ENCODE measurements around the gene VAMP1. TPM values are rescaled to one million over a fixed set of nuclear protein-coding genes. Genes with fewer than 3 reads are reported as not detected.

VAMP1 gene
- total RNA-seq, 1 experiment from 2014 or later = 10.3 TPM

DNA sequence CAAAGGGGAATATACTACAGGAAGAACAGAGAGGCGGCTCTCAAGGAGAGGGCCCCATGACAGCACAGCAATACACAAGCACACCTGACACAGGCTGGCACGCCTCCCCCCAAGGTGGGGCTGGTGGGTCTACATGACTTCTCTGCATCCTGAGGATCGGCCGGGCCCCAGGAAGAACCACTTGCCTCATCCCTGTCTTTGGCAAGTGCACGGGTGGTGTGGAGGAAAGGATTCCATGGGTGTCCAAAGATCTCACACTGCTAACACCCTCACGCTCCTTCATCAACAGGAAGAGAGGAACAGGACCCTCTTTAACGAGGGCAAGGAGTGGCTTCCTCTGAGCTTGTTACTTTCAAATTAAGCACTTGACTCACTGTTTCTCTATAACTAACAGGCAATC is 7.3 kb downstream of the VAMP1 start:
- Histone ChIP-seq H2BK12ac (ENCODE audit: insufficient read length, low read depth, low read length) (no peak overlapping the region), H4K5ac (ENCODE audit: insufficient read length, low read depth, low read length) (no peak overlapping the region), H3K23ac (ENCODE audit: insufficient read length, low read depth, low read length) (no peak overlapping the region), H3K79me2 (ENCODE audit: insufficient read depth, low read length) (no peaks in the 10 kb centered on the region), H2BK120ac (ENCODE audit: low read depth, low read length, poor library complexity, severe bottlenecking) (no peak overlapping the region), H3K23me2 (ENCODE audit: insufficient read length, low read depth, low read length, poor library complexity, severe bottlenecking) (no peaks in the 10 kb centered on the region), H4K8ac (replicated peaks; ENCODE audit: insufficient read length, low read depth, low read length) (no peak overlapping the region), H2BK15ac (ENCODE audit: low read depth, low read length) (no peak overlapping the region), H3K4ac (ENCODE audit: low read depth, low read length) (no peak overlapping the region), H3K9ac (ENCODE audit: extremely low read depth, insufficient read length, low read length) (no peak overlapping the region), H3T11ph (ENCODE audit: low read length) (no peak overlapping the region), H3K18ac (ENCODE audit: insufficient read length, low read depth, low read length) (no peak overlapping the region), H3K4me2 (ENCODE audit: insufficient read depth, insufficient read length, low read length) (no peak overlapping the region), H3K9me3 (ENCODE audit: control insufficient read depth, low read depth, low read length) (no peaks in the 10 kb centered on the region), H2AFZ (ENCODE audit: low read length) (no peak overlapping the region), H3K56ac (ENCODE audit: insufficient read length, low read depth, low read length) (no peak overlapping the region), H3K79me1 (ENCODE audit: insufficient read depth, low read depth, low read length, poor library complexity, severe bottlenecking) (no peaks in the 10 kb centered on the region), H3K27me3 (ENCODE audit: insufficient read depth, low read length) (no peaks in the 10 kb centered on the region), H3K27ac (ENCODE audit: insufficient read length, low read depth, low read length) (no peak overlapping the region), H4K91ac (ENCODE audit: insufficient read length, low read depth, low read length) (no peak overlapping the region), H3K14ac (ENCODE audit: insufficient read depth, low read length) (no peak overlapping the region), H3K4me1 (ENCODE audit: insufficient read depth, low read length) (no peaks in the 10 kb centered on the region), H2AK5ac (ENCODE audit: insufficient read length, low read length) (no peak overlapping the region), H2BK5ac (ENCODE audit: insufficient read length, low read length) (no peak overlapping the region), H2BK20ac (ENCODE audit: low read depth, low read length, poor library complexity, severe bottlenecking) (no peak overlapping the region), H4K20me1 (ENCODE audit: control insufficient read depth, insufficient read depth, insufficient read length) (no peaks in the 10 kb centered on the region)
- Mint-ChIP-seq H3K4me1 (peaks cover 0 to 14% of the 10 kb centered on the region in 2 experiments), H3K36me3 (ENCODE audit: insufficient read depth in 1 of 3, low read depth in 3 of 3) (peaks cover 33 to 80% (median 63%) of the 10 kb centered on the region in 3 experiments), H3K9me3 (no peaks in the 10 kb centered on the region), H3K27me3 (ENCODE audit: low read depth) (no peaks in the 10 kb centered on the region), H3K27ac (no peak overlapping the region), H3K4me3 (no peak overlapping the region)
- TF ChIP-seq, protein P1, sequence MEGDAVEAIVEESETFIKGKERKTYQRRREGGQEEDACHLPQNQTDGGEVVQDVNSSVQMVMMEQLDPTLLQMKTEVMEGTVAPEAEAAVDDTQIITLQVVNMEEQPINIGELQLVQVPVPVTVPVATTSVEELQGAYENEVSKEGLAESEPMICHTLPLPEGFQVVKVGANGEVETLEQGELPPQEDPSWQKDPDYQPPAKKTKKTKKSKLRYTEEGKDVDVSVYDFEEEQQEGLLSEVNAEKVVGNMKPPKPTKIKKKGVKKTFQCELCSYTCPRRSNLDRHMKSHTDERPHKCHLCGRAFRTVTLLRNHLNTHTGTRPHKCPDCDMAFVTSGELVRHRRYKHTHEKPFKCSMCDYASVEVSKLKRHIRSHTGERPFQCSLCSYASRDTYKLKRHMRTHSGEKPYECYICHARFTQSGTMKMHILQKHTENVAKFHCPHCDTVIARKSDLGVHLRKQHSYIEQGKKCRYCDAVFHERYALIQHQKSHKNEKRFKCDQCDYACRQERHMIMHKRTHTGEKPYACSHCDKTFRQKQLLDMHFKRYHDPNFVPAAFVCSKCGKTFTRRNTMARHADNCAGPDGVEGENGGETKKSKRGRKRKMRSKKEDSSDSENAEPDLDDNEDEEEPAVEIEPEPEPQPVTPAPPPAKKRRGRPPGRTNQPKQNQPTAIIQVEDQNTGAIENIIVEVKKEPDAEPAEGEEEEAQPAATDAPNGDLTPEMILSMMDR (conservative IDR thresholded peaks at IDR 0.05) = no peak
- DNase-seq = no peak
- no CpG with 5 or more reads among the region's 7 CpGs for WGBS (ENCODE audit: extremely low coverage, insufficient read length, low lambda C conversion rate)

Data from H9 (cell line).